Bronchus fibroblast of lung (primary cell): ENCODE measurements around the gene RTL10. TPM values are rescaled to one million over a fixed set of nuclear protein-coding genes. Genes with fewer than 3 reads are reported as not detected.

Experiments used
- total RNA-seq: library from RNA; depleted of rRNA; stranded (reverse); fragments of >200 nt; gene quantifications from 2 replicates; pipeline ENCODE4 v1.2.3, GENCODE V29; 2015

Gene RTL10
- total RNA-seq = 9.4 and 10.3 TPM in 2 replicates

DNA sequence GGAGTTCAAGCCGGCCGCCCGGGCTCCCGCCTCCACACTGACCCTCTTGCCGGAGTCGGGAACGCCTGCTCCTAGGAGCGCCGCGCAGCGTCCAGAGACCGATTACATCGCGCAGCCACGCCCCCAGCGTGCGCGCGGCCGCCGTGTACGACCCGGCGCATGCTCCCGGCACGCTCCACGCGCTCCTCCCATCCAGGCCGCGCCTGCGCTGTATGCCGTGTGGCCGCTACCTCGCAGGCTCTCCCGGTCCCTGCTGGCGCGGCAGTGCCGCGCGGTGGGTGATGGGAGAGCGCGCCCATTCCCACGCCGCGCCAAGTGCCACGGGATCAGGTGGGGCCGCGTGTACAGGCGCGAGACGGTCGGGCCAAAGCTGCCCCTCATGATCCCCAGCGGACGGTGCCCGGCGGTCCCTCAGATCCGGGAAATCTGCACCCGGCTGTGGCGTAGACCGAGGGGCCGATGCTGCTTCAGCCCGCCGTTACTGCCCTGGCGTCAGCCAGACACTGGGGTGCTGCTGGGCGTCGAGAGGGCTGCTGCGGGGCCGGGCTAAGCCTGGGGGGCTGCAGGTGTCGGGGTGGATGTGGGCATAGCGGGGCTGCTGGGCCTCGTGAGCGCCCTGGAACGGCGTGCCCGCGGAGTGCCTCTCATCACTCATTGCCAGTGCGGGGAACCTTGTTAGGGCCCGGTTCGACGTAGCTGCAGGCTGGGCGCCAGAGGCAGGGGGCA is at the start of gene RTL10, which contains the start of gene GNB1L:
Gene RTL10 (minus strand): TSS at position 97 of the 726 bp plus-strand sequence. CDS start 2,613 bp downstream, outside the sequence.
Gene GNB1L (minus strand): TSS at position 97 of the 726 bp plus-strand sequence. CDS start 33,519 bp downstream, outside the sequence.

Other genes with a start within 250 kb of the RTL10 start
- gene SEPTIN5, start 140.4 kb downstream of the RTL10 start, total RNA-seq = 8.4 and 12.8 TPM in 2 replicates
- gene GP1BB, start 131.3 kb downstream of the RTL10 start, total RNA-seq = 0.50 TPM in 1 of 2 replicates, not detected in the other
- under 0.01 TPM in 1 of 2 replicates, not detected in the other for gene TBX1, start 94.1 kb downstream of the RTL10 start, total RNA-seq
- 11.6 and 12.8 TPM in 2 replicates for gene GNB1L, start within 50 bp of the RTL10 start, total RNA-seq
- gene COMT, start 86.9 kb upstream of the RTL10 start, total RNA-seq = 290 and 340 TPM in 2 replicates
- 27.6 and 28.6 TPM in 2 replicates for gene TXNRD2, start 86.9 kb upstream of the RTL10 start, total RNA-seq
- 8.4 and 9.4 TPM in 2 replicates for gene ARVCF, start 161.9 kb upstream of the RTL10 start, total RNA-seq
- gene TANGO2, start 166.2 kb upstream of the RTL10 start, total RNA-seq = 18.8 and 25.3 TPM in 2 replicates
- 13.4 and 14.1 TPM in 2 replicates for gene DGCR8, start 225.4 kb upstream of the RTL10 start, total RNA-seq